ENCODE results near the gene ZNF79.

Gene ZNF79

GRCh38 chr9:127423934-127424675, at the start of gene ZNF79:
ZNF79 (plus strand) TSS chr9:127424382; CDS start chr9:127424788, 406 bp downstream.
- DNase-seq (ENCODE audit: low spot score) (peak; percentile 91), ATAC-seq (ENCODE audit: low read depth) (peak; percentile 90)
- no peaks in the 10 kb centered on the region for H3K9me3 ChIP-seq (ENCODE audit: severe bottlenecking)
- peak within 1 kb of the TSS; percentile 63 for H3K4me3 ChIP-seq (ENCODE audit: severe bottlenecking)
- peaks cover 3% of the 10 kb centered on the region for H3K4me1 ChIP-seq (ENCODE audit: insufficient read depth, poor library complexity, severe bottlenecking)
- no peaks in the 10 kb centered on the region for H3K27me3 ChIP-seq (ENCODE audit: insufficient read depth, poor library complexity, severe bottlenecking)
- peaks cover 10% of the 10 kb centered on the region; the same call in 1 of the 2 replicates for H3K36me3 ChIP-seq (ENCODE audit: low read depth)
- no peak for TF ChIP-seq CTCF (IDR thresholded peaks at IDR 0.05; ENCODE audit: poor library complexity, severe bottlenecking)
- peak within 1 kb of the TSS; percentile 65 for H3K27ac ChIP-seq (ENCODE audit: poor library complexity, severe bottlenecking)

- Histone ChIP-seq H3K4me3 (ENCODE audit: severe bottlenecking) (no peak overlapping the region), H3K36me3 (ENCODE audit: low read depth) (no peaks in the 10 kb centered on the region), H3K9me3 (ENCODE audit: severe bottlenecking) (no peaks in the 10 kb centered on the region), H3K27me3 (ENCODE audit: insufficient read depth, poor library complexity, severe bottlenecking) (no peaks in the 10 kb centered on the region), H3K4me1 (ENCODE audit: insufficient read depth, poor library complexity, severe bottlenecking) (no peaks in the 10 kb centered on the region), H3K27ac (ENCODE audit: poor library complexity, severe bottlenecking) (no peak overlapping the region)
- DNase-seq (ENCODE audit: low spot score) (no peak), ATAC-seq (ENCODE audit: low read depth) (no peak)
- no peak for TF ChIP-seq CTCF (IDR thresholded peaks at IDR 0.05; ENCODE audit: poor library complexity, severe bottlenecking)
Observed at GRCh38 chr9:127380479-127380878, 43.7 kb upstream of the ZNF79 start.

- no peak for TF ChIP-seq CTCF (IDR thresholded peaks at IDR 0.05; ENCODE audit: poor library complexity, severe bottlenecking)
- ATAC-seq (ENCODE audit: low read depth) (no peak), DNase-seq (ENCODE audit: low spot score) (no peak)
- no peaks in the 10 kb centered on the region for H3K27me3 ChIP-seq (ENCODE audit: insufficient read depth, poor library complexity, severe bottlenecking)
- H3K36me3 ChIP-seq (ENCODE audit: low read depth): no peaks in the 10 kb centered on the region
- no peaks in the 10 kb centered on the region for H3K4me1 ChIP-seq (ENCODE audit: insufficient read depth, poor library complexity, severe bottlenecking)
- H3K27ac ChIP-seq (ENCODE audit: poor library complexity, severe bottlenecking): no peak overlapping the region
- H3K9me3 ChIP-seq (ENCODE audit: severe bottlenecking): no peaks in the 10 kb centered on the region
- H3K4me3 ChIP-seq (ENCODE audit: severe bottlenecking): no peak overlapping the region
Observed at GRCh38 chr9:127382541-127382940, 41.6 kb upstream of the ZNF79 start.

- no peaks in the 10 kb centered on the region for H3K27me3 ChIP-seq (ENCODE audit: insufficient read depth, poor library complexity, severe bottlenecking)
Observed at GRCh38 chr9:127384016-127384730, 40.0 kb upstream of the ZNF79 start.

More at GRCh38 chr9:127384016-127384730, 40.0 kb upstream of the ZNF79 start:
- no peak for ATAC-seq (ENCODE audit: low read depth)
- Histone ChIP-seq H3K4me3 (ENCODE audit: severe bottlenecking) (no peak overlapping the region), H3K27ac (ENCODE audit: poor library complexity, severe bottlenecking) (no peak overlapping the region), H3K36me3 (ENCODE audit: low read depth) (no peaks in the 10 kb centered on the region), H3K9me3 (ENCODE audit: severe bottlenecking) (no peaks in the 10 kb centered on the region), H3K4me1 (ENCODE audit: insufficient read depth, poor library complexity, severe bottlenecking) (peaks cover 11% of the 10 kb centered on the region)
- no peak for TF ChIP-seq CTCF (IDR thresholded peaks at IDR 0.05; ENCODE audit: poor library complexity, severe bottlenecking)
- no peak for DNase-seq (ENCODE audit: low spot score)
